Endometrial microvascular endothelial cells (primary cell): ENCODE data around the gene MANSC1. TPM values are rescaled to one million over a fixed set of nuclear protein-coding genes. Genes with fewer than 3 reads are reported as not detected.

Experiments used
- in situ Hi-C: cut with HindIII; loops from 2 replicates; pipeline ENCODE4 v1.10.0; 2017; ENCODE audit warnings: low sequenced_read_pairs, low pct_unique_long_range_greater_than_20kb; ENCODE audit errors: inconsistent ontology term
- total RNA-seq: library from RNA; depleted of rRNA; stranded (reverse); fragments of >200 nt; gene quantifications from one replicate; pipeline ENCODE4 v1.2.3, GENCODE V29; 2015; ENCODE audit errors: inconsistent ontology term

MANSC1 gene
- total RNA-seq: 42.2 TPM

GRCh38 chr12:12349711-12350665 is at the start of gene MANSC1:
Gene MANSC1, minus strand, starts transcription at chr12:12350242. Its CDS starts 6,928 bp downstream, at chr12:12343314.
- in situ Hi-C loops: no loop called here

GRCh38 chr12:12399161-12399560 is 49.1 kb upstream of the MANSC1 start:
- in situ Hi-C loops: loop anchor here (25.0 kb wide), 1 partner anchor 263 kb away; no protein-coding TSS in a partner anchor

GRCh38 chr12:12398026-12398859 is 48.2 kb upstream of the MANSC1 start:
- in situ Hi-C loops: loop anchor here (25.0 kb wide), 1 partner anchor 264 kb away; no protein-coding TSS in a partner anchor

- in situ Hi-C loops: loop anchor here (25.0 kb wide), 1 partner anchor 265 kb away; no protein-coding TSS in a partner anchor
Measured at GRCh38 chr12:12397184-12397583, 47.1 kb upstream of the MANSC1 start.

GRCh38 chr12:12396694-12397093 is 46.7 kb upstream of the MANSC1 start:
- in situ Hi-C loops: loop anchor here (25.0 kb wide), 1 partner anchor 266 kb away; no protein-coding TSS in a partner anchor

- in situ Hi-C loops: loop anchor here (25.0 kb wide), 1 partner anchor 269 kb away; no protein-coding TSS in a partner anchor
Measured at GRCh38 chr12:12393171-12393570, 43.1 kb upstream of the MANSC1 start.

- in situ Hi-C loops: loop anchor here (25.0 kb wide), 1 partner anchor 270 kb away; no protein-coding TSS in a partner anchor
Measured at GRCh38 chr12:12392413-12392812, 42.4 kb upstream of the MANSC1 start.

GRCh38 chr12:12387501-12387900 is 37.5 kb upstream of the MANSC1 start:
- in situ Hi-C loops: loop anchor here (25.0 kb wide), 1 partner anchor 275 kb away; no protein-coding TSS in a partner anchor

GRCh38 chr12:12384571-12385340 is 34.7 kb upstream of the MANSC1 start:
- in situ Hi-C loops: loop anchor here (25.0 kb wide), 1 partner anchor 278 kb away; no protein-coding TSS in a partner anchor

- in situ Hi-C loops: loop anchor here (25.0 kb wide), 1 partner anchor 280 kb away; no protein-coding TSS in a partner anchor
Measured at GRCh38 chr12:12381982-12382381, 31.9 kb upstream of the MANSC1 start.

GRCh38 chr12:12380949-12381593 is 31.0 kb upstream of the MANSC1 start:
- in situ Hi-C loops: loop anchor here (25.0 kb wide), 1 partner anchor 281 kb away; no protein-coding TSS in a partner anchor

- in situ Hi-C loops: loop anchor here (25.0 kb wide), 1 partner anchor 282 kb away; no protein-coding TSS in a partner anchor
Measured at GRCh38 chr12:12379831-12380730, 30.0 kb upstream of the MANSC1 start.

GRCh38 chr12:12378616-12379015 is 28.6 kb upstream of the MANSC1 start:
- in situ Hi-C loops: loop anchor here (25.0 kb wide), 1 partner anchor 284 kb away; no protein-coding TSS in a partner anchor

- in situ Hi-C loops: loop anchor here (25.0 kb wide), 1 partner anchor 285 kb away; no protein-coding TSS in a partner anchor
Measured at GRCh38 chr12:12376646-12377448, 26.8 kb upstream of the MANSC1 start.

GRCh38 chr12:12372946-12373722 is 23.1 kb upstream of the MANSC1 start:
- in situ Hi-C loops: no loop called here
